IMR-90 (cell line): ENCODE results near the gene TPGS1.

Experiments used
- BHLHE40 ChIP-seq: fragments of 150-350 bp; IDR thresholded peaks from 2 replicates; pipeline ENCODE4 v1.6.1; 2016; ENCODE audit warnings: mild to moderate bottlenecking, low read depth, low read length
- CEBPB ChIP-seq: IDR thresholded peaks from 2 replicates; pipeline ENCODE4 v1.6.1; 2012; ENCODE audit warnings: low read depth, low read length, improper control_type of control experiment
- MAFK ChIP-seq: IDR thresholded peaks from 2 replicates; pipeline ENCODE4 v1.6.1; 2012; ENCODE audit warnings: low read depth, low read length, improper control_type of control experiment
- MAZ ChIP-seq: IDR thresholded peaks from 2 replicates; pipeline ENCODE4 v1.6.1; 2012; ENCODE audit warnings: low read depth, mild to moderate bottlenecking, low read length, improper control_type of control experiment, moderate library complexity, borderline replicate concordance
- MXI1 ChIP-seq: IDR thresholded peaks from 2 replicates; pipeline ENCODE4 v1.6.1; 2012; ENCODE audit warnings: low read depth, mild to moderate bottlenecking, low read length, moderate library complexity, borderline replicate concordance
- NFE2L2 ChIP-seq: fragments of 150-350 bp; IDR thresholded peaks from 2 replicates; pipeline ENCODE4 v1.6.1; 2016; ENCODE audit warnings: low read depth, mild to moderate bottlenecking, low read length
- POLR2A ChIP-seq: IDR thresholded peaks from 2 replicates; pipeline ENCODE4 v1.6.1; 2012; ENCODE audit warnings: mild to moderate bottlenecking, low read depth, low read length
- RAD21 ChIP-seq: IDR thresholded peaks from 2 replicates; pipeline ENCODE4 v1.6.1; 2012; ENCODE audit warnings: low read length, improper control_type of control experiment
- RFX5 ChIP-seq: IDR thresholded peaks from 2 replicates; pipeline ENCODE4 v1.8.0; 2012; ENCODE audit warnings: low read depth, mild to moderate bottlenecking, low read length, moderate library complexity
- TF ChIP-seq, protein P1 (sequence below): conservative IDR thresholded peaks from 2 replicates; pipeline ENCODE4 v1.5.1; 2012; ENCODE audit warnings: mild to moderate bottlenecking, low read depth, low read length, improper control_type of control experiment
- TF ChIP-seq, protein P2 (sequence below): fragments of 150-350 bp; IDR thresholded peaks from 2 replicates; pipeline ENCODE4 v1.6.1; 2017; ENCODE audit warnings: mild to moderate bottlenecking, antibody characterized with exemption, low read length, low read depth
- TF ChIP-seq, protein P3 (sequence below): fragments of 150-350 bp; IDR thresholded peaks from 2 replicates; pipeline ENCODE4 v1.6.1; 2016; ENCODE audit warnings: low read depth, mild to moderate bottlenecking, low read length, moderate library complexity, borderline replicate concordance

- TF ChIP-seq, protein P1, sequence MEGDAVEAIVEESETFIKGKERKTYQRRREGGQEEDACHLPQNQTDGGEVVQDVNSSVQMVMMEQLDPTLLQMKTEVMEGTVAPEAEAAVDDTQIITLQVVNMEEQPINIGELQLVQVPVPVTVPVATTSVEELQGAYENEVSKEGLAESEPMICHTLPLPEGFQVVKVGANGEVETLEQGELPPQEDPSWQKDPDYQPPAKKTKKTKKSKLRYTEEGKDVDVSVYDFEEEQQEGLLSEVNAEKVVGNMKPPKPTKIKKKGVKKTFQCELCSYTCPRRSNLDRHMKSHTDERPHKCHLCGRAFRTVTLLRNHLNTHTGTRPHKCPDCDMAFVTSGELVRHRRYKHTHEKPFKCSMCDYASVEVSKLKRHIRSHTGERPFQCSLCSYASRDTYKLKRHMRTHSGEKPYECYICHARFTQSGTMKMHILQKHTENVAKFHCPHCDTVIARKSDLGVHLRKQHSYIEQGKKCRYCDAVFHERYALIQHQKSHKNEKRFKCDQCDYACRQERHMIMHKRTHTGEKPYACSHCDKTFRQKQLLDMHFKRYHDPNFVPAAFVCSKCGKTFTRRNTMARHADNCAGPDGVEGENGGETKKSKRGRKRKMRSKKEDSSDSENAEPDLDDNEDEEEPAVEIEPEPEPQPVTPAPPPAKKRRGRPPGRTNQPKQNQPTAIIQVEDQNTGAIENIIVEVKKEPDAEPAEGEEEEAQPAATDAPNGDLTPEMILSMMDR = no peak
- TF ChIP-seq POLR2A = no peak
- TF ChIP-seq, protein P2, sequence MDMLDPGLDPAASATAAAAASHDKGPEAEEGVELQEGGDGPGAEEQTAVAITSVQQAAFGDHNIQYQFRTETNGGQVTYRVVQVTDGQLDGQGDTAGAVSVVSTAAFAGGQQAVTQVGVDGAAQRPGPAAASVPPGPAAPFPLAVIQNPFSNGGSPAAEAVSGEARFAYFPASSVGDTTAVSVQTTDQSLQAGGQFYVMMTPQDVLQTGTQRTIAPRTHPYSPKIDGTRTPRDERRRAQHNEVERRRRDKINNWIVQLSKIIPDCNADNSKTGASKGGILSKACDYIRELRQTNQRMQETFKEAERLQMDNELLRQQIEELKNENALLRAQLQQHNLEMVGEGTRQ = no peak
- no peak for TF ChIP-seq MXI1
- no peak for TF ChIP-seq RFX5
- no peak for TF ChIP-seq RAD21
- TF ChIP-seq, protein P3, sequence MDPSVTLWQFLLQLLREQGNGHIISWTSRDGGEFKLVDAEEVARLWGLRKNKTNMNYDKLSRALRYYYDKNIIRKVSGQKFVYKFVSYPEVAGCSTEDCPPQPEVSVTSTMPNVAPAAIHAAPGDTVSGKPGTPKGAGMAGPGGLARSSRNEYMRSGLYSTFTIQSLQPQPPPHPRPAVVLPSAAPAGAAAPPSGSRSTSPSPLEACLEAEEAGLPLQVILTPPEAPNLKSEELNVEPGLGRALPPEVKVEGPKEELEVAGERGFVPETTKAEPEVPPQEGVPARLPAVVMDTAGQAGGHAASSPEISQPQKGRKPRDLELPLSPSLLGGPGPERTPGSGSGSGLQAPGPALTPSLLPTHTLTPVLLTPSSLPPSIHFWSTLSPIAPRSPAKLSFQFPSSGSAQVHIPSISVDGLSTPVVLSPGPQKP = no peak
- no peak for TF ChIP-seq BHLHE40
- no peak for TF ChIP-seq MAFK
- no peak for TF ChIP-seq NFE2L2
- TF ChIP-seq CEBPB = no peak
- TF ChIP-seq MAZ = no peak
Observed at GRCh38 chr19:525857-526419, 18.6 kb downstream of the TPGS1 start.
